HG03521 (cell line): ENCODE measurements around the gene TMEM234.

Experiments used
- ATAC-seq: cut with Tn5 transposase; IDR thresholded peaks from one replicate; pipeline ENCODE4 v1.9.1; 2021; ENCODE audit warnings: mild to moderate bottlenecking, moderate library complexity; ENCODE audit not compliant: unreplicated experiment

TMEM234 gene

DNA sequence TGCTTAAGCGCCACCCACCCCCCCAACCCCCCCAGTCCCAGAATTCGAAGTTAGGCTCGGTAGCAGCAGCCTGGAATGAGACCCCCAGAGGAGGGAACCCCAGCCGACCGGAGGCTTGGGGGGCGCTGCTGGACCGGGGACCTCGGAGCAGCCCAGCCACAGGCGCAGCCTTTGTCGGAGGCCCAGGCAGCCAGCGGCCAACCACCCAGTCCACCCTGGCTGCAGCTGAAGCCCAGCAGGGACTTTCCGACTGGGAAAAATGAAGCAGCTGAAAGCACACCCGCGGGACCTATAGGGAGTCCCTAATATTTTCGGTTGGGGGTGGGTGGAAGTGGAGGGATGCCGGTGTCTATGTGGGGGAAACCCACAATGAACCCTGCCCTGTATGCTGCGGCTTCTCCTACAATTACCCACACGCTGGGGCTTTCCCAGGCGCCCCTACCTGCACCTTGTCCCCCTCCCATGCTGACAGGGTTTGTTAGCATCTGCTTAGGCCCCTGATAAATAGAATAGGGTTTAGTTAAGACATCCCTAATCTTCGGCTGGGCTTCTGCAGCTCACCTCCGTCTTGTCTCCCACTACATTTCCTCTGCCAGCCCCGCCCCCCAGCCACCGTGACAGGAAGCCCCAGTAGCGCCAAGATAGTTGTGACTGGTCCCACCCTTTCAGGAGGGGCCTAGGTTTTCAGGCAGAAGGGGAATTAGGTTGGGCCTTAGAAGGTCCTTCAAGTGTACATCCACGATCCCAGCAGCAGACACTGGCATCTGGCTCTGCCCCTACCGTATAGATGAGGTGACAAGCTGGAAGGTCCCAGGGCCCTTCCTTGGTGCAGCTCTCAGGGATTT is 20.9 kb downstream of the TMEM234 start:
- ATAC-seq, result no peak

DNA sequence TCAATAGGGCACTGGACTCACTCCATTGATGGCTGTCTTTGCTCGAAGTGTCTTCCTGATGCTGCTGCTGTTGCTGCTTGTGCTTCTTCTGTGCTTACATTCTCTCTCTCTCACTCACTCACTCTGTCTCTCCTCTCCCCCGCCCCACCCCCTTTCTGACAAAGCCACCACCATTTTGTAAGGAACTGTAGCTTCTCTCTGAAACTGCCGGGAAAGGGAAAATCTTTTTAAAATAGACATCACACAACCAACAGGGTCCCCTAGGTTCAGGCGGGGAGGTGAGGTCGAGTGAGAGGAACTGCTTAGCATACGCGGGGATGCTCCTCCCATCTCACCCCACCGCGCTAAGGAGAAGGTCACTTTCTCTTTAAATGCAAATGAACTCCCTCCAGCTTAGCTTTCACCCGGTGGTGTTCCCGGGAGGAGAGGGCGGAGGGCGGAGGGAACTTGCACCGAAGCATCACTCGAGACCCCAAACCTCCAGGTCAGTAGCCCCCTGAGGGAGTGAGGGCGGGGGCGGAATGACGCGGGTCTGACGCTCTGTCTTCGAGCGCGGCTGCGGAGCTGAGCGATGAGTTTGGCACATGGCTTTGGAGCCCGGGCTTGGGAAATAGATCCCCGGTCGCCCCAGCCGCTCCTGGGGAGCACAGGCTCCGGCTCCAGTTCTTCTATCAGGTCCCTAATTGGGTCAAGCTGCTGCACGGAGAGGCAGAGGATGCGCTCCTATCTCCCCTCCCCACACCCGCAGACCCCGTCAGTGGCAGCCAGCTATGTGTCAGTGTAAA is 21.7 kb downstream of the TMEM234 start, which contains the start of gene CCDC28B:
Gene CCDC28B, plus strand, starts transcription at position 370 of the 785 bp plus-strand sequence. CDS start 1,341 bp downstream, outside the sequence.
- ATAC-seq, result no peak

DNA sequence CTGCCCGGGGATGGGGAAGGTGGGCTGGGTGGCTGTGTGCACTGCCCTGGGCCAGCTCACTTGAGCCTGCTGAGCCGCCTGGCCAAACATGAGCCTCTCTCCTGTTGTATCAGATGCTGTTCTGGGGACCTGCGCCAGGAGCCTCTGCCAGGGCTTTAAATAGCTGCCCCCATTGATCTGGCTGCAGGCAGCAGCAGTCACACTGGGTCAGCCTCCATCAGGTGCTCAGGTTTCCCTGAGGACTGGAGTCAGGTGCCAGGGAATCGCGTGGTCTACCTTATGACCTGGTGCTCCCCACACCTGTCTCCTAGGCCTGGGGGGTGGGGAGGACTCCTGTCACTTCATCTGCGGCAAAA is 22.5 kb downstream of the TMEM234 start:
- ATAC-seq, result no peak

DNA sequence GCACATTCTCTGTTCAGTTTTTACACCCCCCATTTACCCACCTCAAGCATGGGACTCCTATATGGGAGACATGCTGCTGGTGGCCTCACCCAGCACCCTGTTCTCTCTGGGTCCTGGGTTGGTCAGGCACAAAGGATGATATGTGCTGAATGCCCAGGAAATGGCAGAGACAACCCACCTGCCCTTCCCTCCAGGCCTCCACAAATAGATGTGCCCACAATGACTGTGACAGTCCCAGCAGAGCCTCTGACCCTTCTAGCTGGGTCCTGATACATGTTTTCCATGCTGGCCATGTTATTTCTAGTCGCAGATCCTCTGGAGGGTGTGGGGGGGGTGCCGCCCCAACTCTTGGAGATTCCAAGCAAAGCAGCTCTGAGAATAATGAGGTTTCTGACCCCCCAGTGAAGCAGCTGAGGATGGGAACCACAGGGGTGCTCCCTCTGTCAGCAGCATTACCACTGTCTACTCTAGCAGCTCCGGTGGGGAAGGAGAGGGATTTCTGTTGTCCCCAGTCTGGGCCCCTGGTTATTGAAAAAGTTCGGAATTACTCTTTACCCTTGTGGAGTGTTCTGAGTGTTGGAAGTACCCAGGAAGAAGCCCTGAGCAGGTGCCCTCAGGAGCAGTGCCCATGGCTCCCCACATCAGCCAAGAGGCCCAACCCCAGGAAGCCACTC is 23.0 kb downstream of the TMEM234 start:
- no peak for ATAC-seq

DNA sequence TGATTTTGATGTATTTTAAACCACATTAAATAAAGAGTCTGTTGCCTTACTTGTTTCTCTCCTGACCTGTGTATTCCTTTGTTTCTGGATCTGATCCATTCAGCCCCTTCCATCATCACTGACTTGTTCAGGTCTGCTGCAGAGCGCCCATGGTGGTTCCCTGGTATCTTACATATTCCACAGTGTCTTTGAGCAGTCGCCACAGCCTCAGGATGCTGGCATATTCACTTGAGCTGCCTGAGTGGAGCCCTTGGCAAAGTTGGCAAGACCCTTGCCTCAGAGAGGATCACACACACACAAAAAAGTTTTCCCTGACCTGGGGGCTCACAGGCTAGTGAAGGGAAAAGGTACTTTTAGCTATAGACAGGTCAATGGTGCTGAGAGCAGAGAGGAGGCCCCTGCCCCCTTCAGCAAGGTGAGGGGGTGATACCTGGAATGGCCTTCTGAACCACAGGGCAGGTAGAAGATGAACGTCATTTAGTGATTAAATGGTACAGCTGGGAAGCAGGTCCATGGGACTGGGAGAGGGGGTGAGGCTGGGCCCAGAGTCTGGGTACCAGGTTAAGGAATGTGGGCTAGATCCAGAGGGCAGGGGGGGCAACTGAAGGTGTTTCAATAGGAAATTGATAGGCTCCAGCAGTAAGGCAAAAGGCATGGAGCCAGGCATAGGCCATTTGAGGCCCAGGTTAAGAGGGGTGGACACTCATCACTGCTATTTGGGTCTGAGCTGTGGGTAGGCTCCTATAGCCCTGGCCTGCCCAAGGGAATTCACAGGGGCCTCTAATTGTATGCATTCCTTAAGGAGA is 23.7 kb downstream of the TMEM234 start:
- ATAC-seq, result no peak

DNA sequence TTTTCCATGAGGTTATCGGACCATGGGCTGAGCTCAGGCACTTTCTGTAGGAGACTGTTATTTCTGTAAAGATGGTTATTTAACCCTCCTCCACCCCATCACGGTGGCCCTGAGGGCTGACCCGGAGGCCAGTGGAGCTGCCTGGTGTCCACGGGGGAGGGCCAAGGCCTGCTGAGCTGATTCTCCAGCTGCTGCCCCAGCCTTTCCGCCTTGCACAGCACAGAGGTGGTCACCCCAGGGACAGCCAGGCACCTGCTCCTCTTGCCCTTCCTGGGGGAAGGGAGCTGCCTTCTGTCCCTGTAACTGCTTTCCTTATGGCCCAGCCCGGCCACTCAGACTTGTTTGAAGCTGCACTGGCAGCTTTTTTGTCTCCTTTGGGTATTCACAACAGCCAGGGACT is 24.3 kb downstream of the TMEM234 start:
- ATAC-seq, result no peak

DNA sequence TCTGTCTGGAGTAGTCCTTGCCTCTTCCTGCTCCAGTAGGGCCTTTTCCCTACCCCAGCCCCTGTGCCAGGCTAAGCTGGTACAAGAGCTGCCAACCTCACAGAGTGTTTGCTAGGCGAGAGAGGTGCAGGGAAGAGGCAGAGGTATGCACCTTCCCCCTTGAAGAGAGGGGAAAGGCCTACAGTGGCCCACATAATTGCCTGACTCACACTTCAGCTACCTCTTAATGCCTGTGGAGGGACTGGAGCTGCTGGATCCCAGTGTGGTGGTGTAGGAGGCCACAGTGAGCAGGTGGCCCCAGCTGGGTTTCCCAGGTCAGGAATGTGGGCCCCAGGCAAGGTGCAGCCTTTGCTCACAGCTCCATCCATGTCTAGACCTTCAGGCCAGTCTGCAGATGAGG is 25.1 kb downstream of the TMEM234 start:
- ATAC-seq, result no peak

DNA sequence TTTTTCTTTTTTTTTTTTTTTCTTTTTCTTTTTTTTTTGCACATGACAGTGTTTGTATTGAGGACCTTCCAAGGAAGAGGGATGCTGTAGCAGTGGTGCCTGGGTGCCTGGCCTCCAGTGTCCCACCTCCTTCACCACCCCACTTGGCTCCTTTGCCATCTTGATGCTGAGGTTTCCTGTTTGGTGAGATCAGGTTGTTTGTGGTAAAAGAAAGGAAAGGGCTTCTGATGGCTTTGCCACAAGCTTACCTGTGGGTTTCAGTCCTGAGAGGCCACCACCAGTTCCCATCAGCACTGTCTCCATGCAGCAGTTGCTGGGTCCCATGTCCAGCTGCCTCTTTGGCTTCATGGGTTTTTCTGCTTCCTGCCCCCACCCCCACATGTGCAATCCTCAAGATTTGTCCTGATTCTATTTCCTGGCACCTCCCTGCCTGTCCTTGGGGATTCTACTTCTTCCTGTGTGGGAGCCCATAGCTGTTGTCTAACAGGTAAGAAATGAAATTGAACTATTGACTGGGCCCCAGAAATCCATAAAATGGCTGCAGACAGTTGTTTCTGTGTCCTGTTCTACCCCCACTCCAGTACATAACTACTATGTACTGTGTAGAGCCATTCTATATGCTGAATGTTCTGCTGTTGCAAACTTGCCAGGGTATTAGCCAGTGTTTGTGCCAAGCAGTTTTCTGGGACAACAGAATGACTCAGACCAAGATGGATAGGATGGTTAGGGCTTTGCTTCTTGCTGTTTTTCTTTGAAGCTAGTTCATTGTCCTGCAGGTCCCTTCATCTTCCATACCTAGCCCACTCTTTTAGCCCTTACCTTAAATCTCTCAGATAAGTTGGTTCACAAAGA is 26.0 kb downstream of the TMEM234 start:
- no peak for ATAC-seq

DNA sequence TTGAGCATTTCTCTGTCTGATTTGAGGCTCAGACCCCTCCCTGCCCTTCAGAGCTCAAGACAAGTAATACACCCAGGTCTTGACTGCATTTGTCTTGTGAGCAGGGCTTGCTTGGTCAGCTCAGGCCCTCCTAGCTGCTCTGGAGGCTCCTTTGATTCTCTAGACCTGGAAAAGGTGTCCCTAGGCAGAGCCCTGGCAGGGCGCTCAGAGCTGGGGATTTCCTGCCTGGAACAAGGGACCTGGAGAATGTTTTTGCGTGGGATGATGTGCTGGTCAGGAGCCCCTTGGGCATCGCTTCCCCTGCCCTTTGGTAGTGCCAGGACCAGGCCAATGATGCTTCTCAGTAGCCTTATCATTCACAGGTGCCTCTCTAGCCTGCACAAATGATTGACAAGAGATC is 26.6 kb downstream of the TMEM234 start:
- no peak for ATAC-seq

DNA sequence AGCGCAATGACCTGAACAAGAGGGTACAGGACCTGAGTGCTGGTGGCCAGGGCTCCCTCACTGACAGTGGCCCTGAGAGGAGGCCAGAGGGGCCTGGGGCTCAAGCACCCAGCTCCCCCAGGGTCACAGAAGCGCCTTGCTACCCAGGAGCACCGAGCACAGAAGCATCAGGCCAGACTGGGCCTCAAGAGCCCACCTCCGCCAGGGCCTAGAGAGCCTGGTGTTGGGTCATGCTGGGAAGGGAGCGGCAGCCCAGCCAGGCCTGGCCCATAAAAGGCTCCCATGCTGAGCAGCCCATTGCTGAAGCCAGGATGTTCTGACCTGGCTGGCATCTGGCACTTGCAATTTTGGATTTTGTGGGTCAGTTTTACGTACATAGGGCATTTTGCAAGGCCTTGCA is 27.2 kb downstream of the TMEM234 start:
- no peak for ATAC-seq

DNA sequence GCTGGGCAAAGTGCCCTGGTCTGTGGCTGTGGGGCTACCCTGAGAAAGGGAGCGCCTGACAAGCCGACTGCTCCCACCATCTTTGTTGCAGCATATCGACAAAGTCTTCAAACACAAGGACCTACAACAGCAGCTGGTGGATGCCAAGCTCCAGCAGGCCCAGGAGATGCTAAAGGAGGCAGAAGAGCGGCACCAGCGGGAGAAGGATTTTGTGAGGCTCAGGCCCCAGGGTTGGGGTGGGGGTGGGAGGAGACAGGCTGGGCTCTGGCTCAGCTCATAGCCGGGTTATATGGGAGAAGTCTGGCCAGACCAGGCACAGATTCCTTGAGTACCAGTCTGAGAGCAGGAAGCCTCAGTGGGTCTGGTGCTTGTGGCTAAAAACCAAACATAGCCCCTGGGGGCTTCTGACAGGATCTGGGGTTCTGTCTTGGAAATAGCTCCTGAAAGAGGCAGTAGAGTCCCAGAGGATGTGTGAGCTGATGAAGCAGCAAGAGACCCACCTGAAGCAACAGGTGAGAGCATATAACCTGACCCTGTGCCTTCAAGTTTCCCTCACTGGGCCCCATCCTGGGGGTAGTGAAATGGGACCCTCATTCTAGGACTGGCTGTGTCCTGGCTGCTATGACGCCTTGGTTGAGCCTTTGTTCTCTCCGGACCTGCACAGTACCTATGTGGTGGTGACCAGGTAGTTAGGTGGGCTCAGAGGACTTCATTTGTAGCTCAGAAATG is 29.8 kb downstream of the TMEM234 start:
- ATAC-seq, result no peak

DNA sequence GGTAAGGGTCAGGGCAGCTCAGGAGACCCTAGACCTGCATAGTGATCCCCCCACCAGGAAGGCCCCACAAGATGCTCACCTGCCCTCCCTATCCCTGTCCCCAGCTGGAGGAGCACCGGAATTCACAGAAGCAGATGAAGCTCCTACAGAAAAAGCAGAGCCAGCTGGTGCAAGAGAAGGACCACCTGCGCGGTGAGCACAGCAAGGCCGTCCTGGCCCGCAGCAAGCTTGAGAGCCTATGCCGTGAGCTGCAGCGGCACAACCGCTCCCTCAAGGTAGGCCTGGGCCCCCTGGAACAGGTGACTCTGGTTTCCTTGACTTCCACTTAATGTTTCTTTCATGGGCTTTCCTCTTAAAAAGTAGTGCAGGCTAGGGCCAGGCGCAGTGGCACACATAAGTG is 34.3 kb downstream of the TMEM234 start:
- no peak for ATAC-seq

DNA sequence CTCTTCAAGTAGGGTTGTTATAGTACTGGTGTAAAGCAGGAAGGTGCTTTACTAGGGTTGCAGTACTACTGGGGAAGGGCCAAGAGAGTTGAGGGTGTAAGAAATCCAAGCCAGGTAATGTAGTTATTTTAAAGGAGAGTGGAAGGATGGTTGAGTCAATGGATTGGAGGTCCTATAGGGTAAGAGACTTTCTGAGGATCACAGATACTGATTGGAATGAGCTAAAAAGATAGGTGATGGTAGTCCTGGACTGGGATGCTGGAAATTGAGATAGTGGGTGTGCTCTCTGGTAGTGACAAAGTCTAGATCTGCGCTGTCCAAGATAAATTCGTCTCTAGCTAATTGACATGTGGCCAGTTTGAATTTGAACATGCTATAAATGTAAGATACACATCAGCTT is 35.7 kb downstream of the TMEM234 start:
- ATAC-seq, result no peak

DNA sequence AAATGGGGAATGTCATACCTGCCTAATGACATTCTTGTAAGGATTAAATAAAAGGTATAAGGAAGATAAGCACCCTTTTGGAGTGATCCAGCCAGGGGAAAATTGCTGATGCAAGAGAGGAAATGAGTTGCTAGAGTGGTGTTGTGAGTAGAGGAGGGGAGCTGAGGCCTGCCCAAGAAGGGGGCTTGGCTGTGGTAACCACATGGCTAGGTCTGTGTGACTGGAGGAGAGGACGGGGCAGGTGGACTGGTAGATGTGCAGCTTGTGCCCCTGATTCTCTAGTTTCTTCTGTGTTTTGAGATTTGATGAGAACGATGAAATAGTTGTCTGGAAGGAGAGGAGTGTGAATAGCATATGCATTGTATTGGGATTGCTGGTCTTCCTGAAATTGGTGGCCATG is 36.1 kb downstream of the TMEM234 start:
- ATAC-seq, result no peak

DNA sequence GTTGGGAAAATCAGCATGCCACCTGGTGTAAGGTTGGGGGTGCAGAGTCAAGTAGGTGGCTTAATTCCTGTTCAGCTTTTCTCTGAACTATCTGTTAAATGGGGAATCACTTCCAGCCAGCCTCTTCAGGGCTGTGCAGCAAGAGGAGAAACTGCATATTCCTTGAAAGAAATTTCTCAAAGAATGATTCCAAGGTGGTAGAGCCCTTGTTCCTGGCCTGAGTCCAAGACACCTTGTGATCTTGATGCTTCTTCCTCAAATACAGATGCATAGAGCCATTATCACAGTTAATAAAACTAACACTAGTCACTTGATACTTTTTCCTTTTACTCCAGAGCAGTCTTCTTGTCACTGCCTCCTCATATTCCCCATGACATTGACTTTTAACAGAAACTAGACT is 37.5 kb downstream of the TMEM234 start:
- ATAC-seq, result no peak

DNA sequence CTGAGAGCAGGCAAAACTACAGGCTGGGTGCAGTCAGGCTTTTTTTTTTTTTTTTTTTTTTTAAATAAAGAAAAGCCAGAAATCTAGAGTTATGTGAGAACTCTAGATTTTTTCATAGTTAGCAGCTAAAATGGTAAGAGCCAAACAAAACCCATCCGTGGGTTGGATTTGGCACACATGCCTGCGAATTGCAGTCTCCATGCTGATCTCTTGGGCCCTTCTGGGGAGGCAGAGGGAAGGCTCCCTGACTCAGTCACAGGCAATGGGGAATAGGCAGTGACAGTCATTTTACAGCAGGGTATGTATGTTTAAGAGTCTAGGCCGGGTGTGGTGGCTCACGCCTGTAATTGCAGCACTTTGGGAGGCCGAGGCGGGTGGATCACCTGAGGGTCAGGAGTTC is 40.1 kb downstream of the TMEM234 start:
- ATAC-seq, result no peak

DNA sequence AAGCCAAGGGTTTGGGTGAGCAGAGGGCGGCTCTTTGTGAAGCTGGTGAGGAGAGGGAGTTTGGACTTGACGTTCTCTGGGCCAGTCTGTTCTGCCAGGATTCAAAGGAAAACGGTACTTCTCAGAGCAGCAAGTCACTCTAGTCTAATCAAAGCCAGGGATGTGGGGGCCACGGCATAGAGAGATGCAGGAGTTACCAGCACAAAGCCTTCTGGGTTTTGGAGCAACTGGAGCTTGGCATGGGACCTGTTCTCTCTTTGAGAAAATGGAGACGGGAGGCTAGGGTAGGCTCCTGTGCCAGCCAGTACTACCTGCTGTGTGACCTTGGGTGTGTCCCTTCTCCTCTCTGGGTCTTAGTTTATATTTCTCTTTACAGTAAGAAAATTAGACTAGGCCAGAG is 40.6 kb downstream of the TMEM234 start:
- ATAC-seq, result no peak

DNA sequence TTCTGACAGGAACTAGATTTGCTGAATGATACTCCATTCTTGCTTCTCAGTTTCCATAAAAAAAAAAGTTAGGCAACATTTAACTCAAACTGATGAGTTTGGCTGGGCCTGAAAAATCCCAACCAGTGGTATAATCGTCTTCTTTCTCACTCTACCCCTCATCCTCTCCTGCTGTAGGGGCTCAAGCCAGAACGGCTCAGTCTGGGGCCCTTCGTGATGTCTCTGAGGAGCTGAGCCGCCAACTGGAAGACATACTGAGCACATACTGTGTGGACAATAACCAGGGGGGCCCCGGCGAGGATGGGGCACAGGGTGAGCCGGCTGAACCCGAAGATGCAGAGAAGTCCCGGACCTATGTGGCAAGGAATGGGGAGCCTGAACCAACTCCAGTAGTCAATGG is 41.1 kb downstream of the TMEM234 start:
- no peak for ATAC-seq
